NCI-H345 treated with DMSO at 0.1 percent for 48 hours (cell line): ENCODE results near the gene CLDN8.

ENCODE experiments used
- DNase-seq: peaks from one replicate; lab custom pipeline; 2025; ENCODE audit not compliant: unreplicated experiment; lab: John Stamatoyannopoulos, UW

CLDN8 gene

DNA sequence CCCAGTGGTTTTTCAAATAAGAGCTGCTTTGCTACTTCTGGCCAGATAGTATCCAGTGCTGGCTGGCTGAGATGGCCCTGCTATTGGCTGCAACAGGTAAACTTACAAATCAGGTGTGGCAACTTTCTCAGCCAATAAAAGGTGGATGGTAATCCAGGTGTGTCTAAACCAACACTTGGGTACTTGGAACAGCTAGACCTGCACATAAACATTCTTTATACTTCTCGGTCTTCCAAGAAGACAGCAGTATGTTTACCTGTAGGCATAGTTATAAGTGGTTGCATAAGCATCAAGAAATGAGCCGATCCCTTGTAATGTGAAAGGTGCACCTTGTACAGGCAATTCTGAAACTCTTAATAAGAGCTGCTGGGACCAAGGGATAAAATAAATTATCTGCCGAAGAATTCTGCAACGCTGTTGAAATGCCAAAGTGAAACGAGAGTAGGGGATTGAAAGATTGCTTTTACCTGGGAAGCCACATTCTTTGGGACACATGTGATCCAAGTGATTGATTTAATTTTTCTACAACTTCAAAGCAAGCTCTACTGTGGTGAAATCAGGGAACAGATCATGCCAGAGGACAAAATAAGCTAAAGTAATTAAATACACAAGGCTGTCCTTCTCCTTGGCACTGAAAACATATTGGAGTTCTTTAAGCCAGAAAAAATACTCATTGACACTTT, at the start of gene CLDN8:
CLDN8 (minus strand) TSS at position 57 of the 683 bp plus-strand sequence. CDS start 172 bp downstream, outside the sequence.
- no peak for DNase-seq

- no peak for DNase-seq
Observed at GRCh38 chr21:30257773-30258172, 41.9 kb upstream of the CLDN8 start.

GRCh38 chr21:30256100-30256499, 40.2 kb upstream of the CLDN8 start:
- no peak for DNase-seq

GRCh38 chr21:30255679-30256078, 39.8 kb upstream of the CLDN8 start:
- DNase-seq, result no peak

DNA sequence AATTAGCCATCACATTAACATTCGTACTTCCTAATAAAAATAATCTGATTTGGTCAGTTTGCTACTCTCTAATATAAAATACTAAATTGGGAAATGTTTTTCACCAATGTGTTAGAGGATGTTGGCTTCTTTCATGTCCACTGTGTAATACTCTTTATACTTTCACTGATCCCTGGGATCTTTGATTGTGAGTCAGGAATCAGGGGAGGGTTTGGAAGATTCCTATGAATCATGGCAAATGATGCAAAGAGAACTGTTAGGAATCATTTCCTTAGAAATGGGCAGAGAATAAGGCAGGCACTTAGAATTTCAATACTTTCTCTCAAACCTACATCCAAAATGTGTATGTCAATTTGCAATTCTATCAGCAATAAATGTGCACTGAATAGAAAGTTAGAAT, 35.9 kb upstream of the CLDN8 start:
- no peak for DNase-seq

DNA sequence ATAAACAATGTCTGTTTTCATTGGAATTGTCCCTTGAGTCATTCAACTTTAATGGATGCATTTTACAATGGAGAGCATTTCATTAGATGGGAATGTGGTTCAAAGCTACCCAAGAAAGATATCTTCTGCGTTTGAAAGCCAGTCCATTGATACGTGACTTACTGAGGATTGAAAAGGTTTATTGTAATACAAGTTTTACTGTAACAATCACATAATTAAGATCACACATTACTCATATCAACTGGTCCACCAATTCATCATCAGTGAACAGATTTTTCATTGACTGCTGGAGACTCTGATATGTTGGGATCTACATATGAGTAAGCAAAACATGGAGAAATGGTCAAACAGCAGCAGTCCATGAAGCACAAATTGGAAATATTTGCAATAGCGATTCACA, 34.0 kb upstream of the CLDN8 start:
- DNase-seq, result no peak

DNA sequence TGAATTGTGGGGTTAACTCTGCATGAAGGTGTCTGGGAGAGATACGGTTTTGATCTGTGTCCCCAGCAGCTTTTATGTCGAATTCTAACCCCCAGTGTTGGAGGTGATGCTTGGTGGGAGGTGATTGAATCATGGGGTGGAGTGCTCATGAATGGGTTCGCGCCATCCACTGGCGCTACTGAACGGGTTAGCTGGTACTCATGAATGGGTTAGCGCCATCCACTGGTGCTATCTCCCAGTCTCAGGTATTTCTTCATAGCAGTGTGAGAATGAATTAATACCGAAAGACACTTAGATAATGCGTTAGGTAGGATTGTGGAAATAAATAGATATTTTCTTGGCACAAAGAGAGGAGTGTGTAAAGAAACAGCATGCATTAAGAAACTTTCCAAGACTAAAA, 32.9 kb upstream of the CLDN8 start:
- DNase-seq, result no peak

- DNase-seq, result no peak
Observed at GRCh38 chr21:30245061-30245460, 29.2 kb upstream of the CLDN8 start.

- no peak for DNase-seq
Observed at GRCh38 chr21:30243691-30244090, 27.8 kb upstream of the CLDN8 start.

DNA sequence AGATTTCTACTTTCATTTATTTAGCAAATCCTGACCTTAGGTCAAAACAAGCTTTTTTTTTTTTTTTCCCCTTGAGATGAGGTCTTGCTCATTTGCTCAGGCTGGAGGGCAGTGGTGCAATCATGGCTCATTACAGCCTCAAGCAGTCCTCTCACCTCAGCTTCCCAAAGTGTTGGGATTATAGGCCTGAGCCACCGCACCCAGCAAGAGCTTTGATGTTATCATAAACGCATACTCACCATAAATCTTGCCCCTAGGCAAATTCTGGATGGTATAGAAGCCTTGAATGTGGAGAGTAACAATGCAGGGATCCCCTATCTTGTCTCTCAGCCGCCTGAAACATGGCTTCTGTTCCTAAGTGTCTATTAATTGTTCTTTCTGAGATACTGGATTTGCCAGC, 24.8 kb upstream of the CLDN8 start:
- no peak for DNase-seq

DNA sequence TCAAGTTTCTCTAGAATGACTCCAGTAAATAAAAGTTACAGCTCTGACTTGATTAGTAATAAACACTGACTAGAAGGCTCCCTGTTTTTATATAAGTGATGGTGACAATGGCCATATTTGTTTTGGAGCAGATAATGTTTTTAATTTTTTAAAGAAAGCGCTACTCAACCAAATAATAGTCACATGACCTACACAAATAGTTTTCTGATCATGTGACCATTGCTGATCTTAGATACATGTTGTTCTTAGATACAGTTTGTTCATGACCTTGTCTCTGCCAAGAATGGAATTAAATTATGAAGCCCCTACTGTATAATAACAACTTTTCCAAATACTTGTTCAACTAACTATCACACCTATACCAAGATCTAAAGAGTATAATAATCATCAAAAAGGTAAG, 22.3 kb upstream of the CLDN8 start:
- no peak for DNase-seq

GRCh38 chr21:30234643-30235042, 18.7 kb upstream of the CLDN8 start:
- no peak for DNase-seq

DNA sequence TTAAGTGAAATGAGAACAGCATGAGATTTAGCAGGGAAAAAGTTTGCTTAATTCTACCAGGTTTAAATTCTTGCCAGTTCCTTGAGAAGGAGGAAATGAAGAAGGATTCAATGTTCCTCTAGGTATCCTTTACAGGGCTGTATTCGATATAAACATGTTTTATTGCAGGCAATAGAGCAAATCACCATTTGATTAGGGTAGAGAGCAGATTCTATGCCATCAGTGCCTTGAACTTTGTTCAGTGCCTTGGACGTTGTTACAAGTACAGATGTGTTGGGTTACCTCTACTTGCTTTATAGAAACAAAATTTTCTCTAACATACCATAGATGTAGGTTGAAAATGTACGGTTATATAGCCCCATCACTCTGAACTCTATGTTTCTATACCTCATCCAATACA, 18.2 kb upstream of the CLDN8 start:
- DNase-seq, result no peak

GRCh38 chr21:30233228-30234020, 17.5 kb upstream of the CLDN8 start:
- DNase-seq, result no peak

DNA sequence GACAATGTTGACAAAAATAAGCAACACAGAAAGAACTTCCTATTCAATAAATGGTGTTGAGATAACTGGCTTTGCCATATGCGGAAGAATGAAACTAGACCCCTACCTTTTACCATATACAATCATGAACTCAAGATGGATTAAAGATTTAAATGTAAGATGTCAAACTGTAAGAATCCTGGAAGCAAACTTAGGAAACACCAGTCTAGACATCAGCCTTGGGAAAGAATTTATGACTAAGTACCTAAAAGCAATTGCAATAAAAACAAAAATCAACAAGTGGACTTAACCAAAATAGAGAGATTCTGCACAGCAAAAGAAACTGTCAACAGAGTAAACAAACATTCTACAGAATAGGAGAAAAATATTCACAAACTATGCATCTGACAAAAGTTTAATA, 16.1 kb upstream of the CLDN8 start:
- no peak for DNase-seq

DNA sequence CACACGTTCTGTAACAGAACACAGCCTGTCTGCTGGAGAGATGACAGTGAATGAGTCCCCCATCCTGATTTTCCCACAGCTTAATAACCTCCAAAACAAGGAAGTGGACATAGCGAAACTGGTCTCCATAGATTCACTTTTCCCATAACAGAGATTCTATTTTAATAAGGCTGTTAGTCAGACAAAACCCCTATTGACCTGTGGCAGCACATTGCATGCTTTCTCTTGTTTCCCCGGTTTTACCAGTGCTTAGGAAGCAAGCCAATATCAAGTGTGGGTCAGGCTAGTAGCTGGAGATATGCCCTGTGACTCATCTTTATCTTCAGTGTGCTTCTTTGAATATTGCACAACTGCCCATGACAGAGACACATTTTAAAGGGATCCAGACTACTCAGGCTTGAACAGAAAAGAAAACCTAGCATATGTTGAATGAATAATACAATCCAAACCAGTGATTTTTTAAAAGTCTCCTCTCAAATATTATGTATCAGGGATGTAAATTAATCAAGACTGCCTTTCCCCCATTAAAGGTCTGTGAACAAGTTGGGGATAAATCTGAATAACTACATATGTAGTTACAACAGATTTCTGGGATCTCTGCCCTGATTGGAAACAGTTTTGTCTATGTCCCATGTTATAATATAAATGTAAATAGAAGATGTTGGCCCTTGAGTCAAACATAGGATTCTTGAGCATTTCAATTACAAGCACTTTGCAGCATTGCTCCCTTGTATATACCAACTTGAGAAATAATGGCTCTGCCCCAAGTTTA, 11.9 kb upstream of the CLDN8 start:
- DNase-seq, result no peak

DNA sequence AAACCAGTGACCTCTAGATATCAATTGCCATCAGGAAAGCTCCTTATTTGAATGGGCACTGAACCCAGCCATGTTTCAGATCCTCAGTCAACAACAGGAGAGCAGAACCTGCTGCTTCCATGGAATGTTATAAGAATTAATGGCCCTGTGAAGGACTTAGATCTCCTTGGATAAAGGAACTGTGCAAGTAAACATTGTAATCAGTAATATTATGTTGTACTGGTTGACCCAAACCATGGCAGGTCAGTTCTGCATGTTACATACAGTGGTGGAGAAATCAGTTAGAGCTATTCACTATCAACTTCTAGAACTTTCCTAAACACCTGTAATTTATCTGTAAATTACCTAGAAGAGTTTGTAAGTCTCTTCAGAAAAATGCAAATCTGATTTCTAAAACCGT, 11.2 kb upstream of the CLDN8 start:
- DNase-seq, result no peak

DNA sequence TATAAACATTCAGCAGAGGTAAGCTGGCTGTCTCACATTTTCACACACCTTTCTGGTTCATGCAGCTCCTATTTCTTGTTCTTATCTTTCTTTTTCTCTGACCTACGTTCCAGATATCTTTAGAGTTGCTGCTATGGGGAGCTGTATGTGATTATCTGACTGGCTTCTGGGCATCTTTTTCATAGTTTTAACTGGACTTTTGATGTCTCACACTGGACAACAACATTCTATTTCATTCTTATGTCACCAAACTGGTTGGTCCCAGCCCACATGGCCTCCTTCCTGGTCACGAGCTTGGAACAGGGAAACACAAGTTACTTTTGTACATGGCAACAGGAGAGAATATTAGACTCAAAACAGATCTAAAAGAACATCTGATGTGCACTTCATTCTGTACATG, 7.7 kb upstream of the CLDN8 start:
- DNase-seq, result no peak

GRCh38 chr21:30222724-30223123, 6.8 kb upstream of the CLDN8 start:
- DNase-seq, result no peak

- no peak for DNase-seq
Observed at GRCh38 chr21:30211071-30211470, 4.8 kb downstream of the CLDN8 start.

DNA sequence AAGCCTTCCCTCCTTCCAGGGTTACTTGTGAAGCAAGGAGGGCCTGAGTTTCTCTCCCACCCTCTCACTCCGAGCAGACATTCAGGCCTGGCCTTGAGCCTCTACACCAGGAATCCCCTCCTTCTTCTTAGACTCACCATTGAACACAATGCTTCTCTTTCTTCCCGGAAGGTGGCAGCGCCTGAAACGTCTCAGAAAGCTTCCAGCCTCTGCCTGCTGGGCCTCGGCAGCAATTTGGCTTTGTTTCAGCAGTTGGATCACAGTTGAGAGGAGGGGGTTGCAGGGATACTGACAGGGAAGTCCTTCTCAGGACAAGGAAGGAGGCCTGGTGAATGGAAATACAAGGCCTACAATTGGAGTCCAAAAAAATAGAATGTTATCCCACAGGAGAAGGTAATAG, 6.3 kb downstream of the CLDN8 start:
- DNase-seq, result no peak

GRCh38 chr21:30207252-30207579, 8.7 kb downstream of the CLDN8 start:
- DNase-seq, result no peak
